Mammary epithelial cell (primary cell): ENCODE data around the gene HOXB2.

ENCODE experiments used
- EZH2 ChIP-seq: IDR thresholded peaks from 2 replicates; pipeline ENCODE4 v1.6.1; 2012; ENCODE audit warnings: low read length, inconsistent platforms, borderline replicate concordance
- TF ChIP-seq, protein P1 (sequence below), 2 donors: IDR thresholded peaks in 1 of 2; conservative IDR thresholded peaks in 1 of 2; 2 replicates each; pipeline ENCODE4 v1.5.1; 2011 to 2012; ENCODE audit warnings: inconsistent platforms in 2 of 2, low read length in 2 of 2, mild to moderate bottlenecking in 2 of 2, control low read depth in 1 of 2, low read depth in 1 of 2; ENCODE audit not compliant: insufficient read depth in 1 of 2; ENCODE audit errors: extremely low read depth in 1 of 2

GRCh38 chr17:48499735-48500434 lies 45.0 kb downstream of the HOXB2 start:
- TF ChIP-seq EZH2: no peak
- TF ChIP-seq, protein P1, sequence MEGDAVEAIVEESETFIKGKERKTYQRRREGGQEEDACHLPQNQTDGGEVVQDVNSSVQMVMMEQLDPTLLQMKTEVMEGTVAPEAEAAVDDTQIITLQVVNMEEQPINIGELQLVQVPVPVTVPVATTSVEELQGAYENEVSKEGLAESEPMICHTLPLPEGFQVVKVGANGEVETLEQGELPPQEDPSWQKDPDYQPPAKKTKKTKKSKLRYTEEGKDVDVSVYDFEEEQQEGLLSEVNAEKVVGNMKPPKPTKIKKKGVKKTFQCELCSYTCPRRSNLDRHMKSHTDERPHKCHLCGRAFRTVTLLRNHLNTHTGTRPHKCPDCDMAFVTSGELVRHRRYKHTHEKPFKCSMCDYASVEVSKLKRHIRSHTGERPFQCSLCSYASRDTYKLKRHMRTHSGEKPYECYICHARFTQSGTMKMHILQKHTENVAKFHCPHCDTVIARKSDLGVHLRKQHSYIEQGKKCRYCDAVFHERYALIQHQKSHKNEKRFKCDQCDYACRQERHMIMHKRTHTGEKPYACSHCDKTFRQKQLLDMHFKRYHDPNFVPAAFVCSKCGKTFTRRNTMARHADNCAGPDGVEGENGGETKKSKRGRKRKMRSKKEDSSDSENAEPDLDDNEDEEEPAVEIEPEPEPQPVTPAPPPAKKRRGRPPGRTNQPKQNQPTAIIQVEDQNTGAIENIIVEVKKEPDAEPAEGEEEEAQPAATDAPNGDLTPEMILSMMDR (conservative IDR thresholded peaks at IDR 0.05 in 1 of 2, IDR thresholded peaks at IDR 0.05 in 1 of 2; ENCODE audit: extremely low read depth in 1 of 2, insufficient read depth in 1 of 2, low read depth in 1 of 2, low read length in 2 of 2): no peak
